ENCODE results near the gene TAOK3. TPM values are rescaled to one million over a fixed set of nuclear protein-coding genes. Genes with fewer than 3 reads are reported as not detected.
"Not testable (repeated sequence)": the region's sequence is repeated elsewhere in the genome, so short reads cannot be mapped to it uniquely, and the experiment has no call there.

Gene TAOK3
- total RNA-seq, 2 experiments from 2014 or later, result 60.2 to 63.4 TPM

GRCh38 chr12:118290130-118290529, 82.6 kb downstream of the TAOK3 start:
- Mint-ChIP-seq H3K9me3 (no peaks in the 10 kb centered on the region), H3K4me3 (no peak overlapping the region), H3K27me3 (no peaks in the 10 kb centered on the region), H3K27ac (no peak overlapping the region), H3K4me1 (peaks cover 3% of the 10 kb centered on the region), H3K36me3 (peaks cover 20% of the 10 kb centered on the region)
- ATAC-seq (ENCODE audit: low read depth) (no peak), DNase-seq (no peak)
- POLR2A ChIA-PET, result no interaction called here

GRCh38 chr12:118288174-118288573, 84.5 kb downstream of the TAOK3 start:
- DNase-seq, result no peak
- Mint-ChIP-seq H3K4me1 (peaks cover 3% of the 10 kb centered on the region), H3K27me3 (no peaks in the 10 kb centered on the region), H3K4me3 (no peak overlapping the region), H3K27ac (no peak overlapping the region), H3K9me3 (no peaks in the 10 kb centered on the region), H3K36me3 (peaks cover 23% of the 10 kb centered on the region)
- ATAC-seq (ENCODE audit: low read depth), result no peak
- POLR2A ChIA-PET, result no interaction called here

GRCh38 chr12:118287728-118288127, 85.0 kb downstream of the TAOK3 start:
- POLR2A ChIA-PET, result no interaction called here
- no peak for DNase-seq

GRCh38 chr12:118282767-118283166, 89.9 kb downstream of the TAOK3 start:
- Mint-ChIP-seq H3K4me1 (peaks cover 3% of the 10 kb centered on the region), H3K36me3 (peaks cover 48% of the 10 kb centered on the region), H3K4me3 (no peak overlapping the region), H3K27ac (no peak overlapping the region), H3K27me3 (no peaks in the 10 kb centered on the region), H3K9me3 (peaks cover 8% of the 10 kb centered on the region)
- ATAC-seq (ENCODE audit: low read depth) (no peak), DNase-seq (no peak)
- POLR2A ChIA-PET, result no interaction called here

More at GRCh38 chr12:118287728-118288127, 85.0 kb downstream of the TAOK3 start:
- H3K36me3 Mint-ChIP-seq, result peaks cover 22% of the 10 kb centered on the region
- H3K4me3 Mint-ChIP-seq, result no peak overlapping the region
- ATAC-seq (ENCODE audit: low read depth), result no peak
- H3K27ac Mint-ChIP-seq, result no peak overlapping the region
- H3K27me3 Mint-ChIP-seq, result no peaks in the 10 kb centered on the region
- no peaks in the 10 kb centered on the region for H3K9me3 Mint-ChIP-seq
- H3K4me1 Mint-ChIP-seq, result peaks cover 3% of the 10 kb centered on the region

GRCh38 chr12:118278288-118278687, 94.4 kb downstream of the TAOK3 start:
- H3K4me3 Mint-ChIP-seq; H3K27me3 Mint-ChIP-seq; DNase-seq; H3K27ac Mint-ChIP-seq; ATAC-seq (ENCODE audit: low read depth); H3K4me1 Mint-ChIP-seq; H3K9me3 Mint-ChIP-seq; POLR2A ChIA-PET: not testable (repeated sequence)
- H3K36me3 Mint-ChIP-seq, result peaks cover 31% of the 10 kb centered on the region

GRCh38 chr12:118274066-118274465, 98.6 kb downstream of the TAOK3 start:
- peaks cover 5% of the 10 kb centered on the region for H3K4me1 Mint-ChIP-seq
- peak overlapping the region; percentile 67 for H3K4me3 Mint-ChIP-seq
- no peak overlapping the region for H3K27ac Mint-ChIP-seq
- peaks cover 6% of the 10 kb centered on the region for H3K9me3 Mint-ChIP-seq
- H3K27me3 Mint-ChIP-seq, result no peaks in the 10 kb centered on the region
- H3K36me3 Mint-ChIP-seq, result peaks cover 14% of the 10 kb centered on the region
- ATAC-seq (ENCODE audit: low read depth) (peak; percentile 33), DNase-seq (no peak)
- POLR2A ChIA-PET, result no interaction called here

- Mint-ChIP-seq H3K4me3 (no peak overlapping the region), H3K27me3 (no peaks in the 10 kb centered on the region), H3K27ac (no peak overlapping the region), H3K36me3 (peaks cover 7% of the 10 kb centered on the region), H3K9me3 (peaks cover 1% of the 10 kb centered on the region), H3K4me1 (peaks cover 5% of the 10 kb centered on the region)
- POLR2A ChIA-PET, result no interaction called here
- DNase-seq, result no peak
- no peak for ATAC-seq (ENCODE audit: low read depth)
Measured at GRCh38 chr12:118271770-118272417, 100.8 kb downstream of the TAOK3 start.

GRCh38 chr12:118271183-118271582, 101.5 kb downstream of the TAOK3 start:
- DNase-seq (no peak), ATAC-seq (ENCODE audit: low read depth) (no peak)
- peaks cover 5% of the 10 kb centered on the region for H3K4me1 Mint-ChIP-seq
- no peaks in the 10 kb centered on the region for H3K27me3 Mint-ChIP-seq
- H3K4me3 Mint-ChIP-seq, result no peak overlapping the region
- H3K27ac Mint-ChIP-seq, result no peak overlapping the region
- POLR2A ChIA-PET, result no interaction called here
- H3K36me3 Mint-ChIP-seq, result peaks cover 8% of the 10 kb centered on the region
- H3K9me3 Mint-ChIP-seq, result peaks cover 1% of the 10 kb centered on the region

- ATAC-seq (ENCODE audit: low read depth) (no peak), DNase-seq (no peak)
- Mint-ChIP-seq H3K27me3 (no peaks in the 10 kb centered on the region), H3K27ac (no peak overlapping the region), H3K9me3 (peaks cover 1% of the 10 kb centered on the region), H3K36me3 (peaks cover 9% of the 10 kb centered on the region), H3K4me3 (no peak overlapping the region), H3K4me1 (peaks cover 4% of the 10 kb centered on the region)
- POLR2A ChIA-PET, result interaction anchor here (0.7 kb wide), 1 partner anchor 12 kb away, joined by 5 read pairs; no protein-coding TSS in a partner anchor
Measured at GRCh38 chr12:118269806-118270205, 102.9 kb downstream of the TAOK3 start.

- Mint-ChIP-seq H3K36me3 (peaks cover 49% of the 10 kb centered on the region), H3K27ac (no peak overlapping the region), H3K4me3 (no peak overlapping the region), H3K9me3 (no peaks in the 10 kb centered on the region), H3K4me1 (no peaks in the 10 kb centered on the region), H3K27me3 (no peaks in the 10 kb centered on the region)
- ATAC-seq (ENCODE audit: low read depth), result no peak
- DNase-seq, result no peak
- POLR2A ChIA-PET, result interaction anchor here (0.6 kb wide), 1 partner anchor 93 kb away, joined by 3 read pairs; no protein-coding TSS in a partner anchor
Measured at GRCh38 chr12:118259079-118259478, 113.6 kb downstream of the TAOK3 start.

GRCh38 chr12:118256352-118256751, 116.4 kb downstream of the TAOK3 start:
- POLR2A ChIA-PET, result no interaction called here
- Mint-ChIP-seq H3K9me3 (no peaks in the 10 kb centered on the region), H3K36me3 (peaks cover 38% of the 10 kb centered on the region), H3K4me3 (no peak overlapping the region), H3K4me1 (no peaks in the 10 kb centered on the region), H3K27ac (no peak overlapping the region), H3K27me3 (no peaks in the 10 kb centered on the region)
- no peak for ATAC-seq (ENCODE audit: low read depth)
- DNase-seq, result no peak

GRCh38 chr12:118249547-118249946, 123.2 kb downstream of the TAOK3 start:
- POLR2A ChIA-PET, result no interaction called here

GRCh38 chr12:118245886-118246285, 126.8 kb downstream of the TAOK3 start:
- DNase-seq; H3K27ac Mint-ChIP-seq; H3K4me1 Mint-ChIP-seq; H3K4me3 Mint-ChIP-seq; POLR2A ChIA-PET; H3K9me3 Mint-ChIP-seq; H3K36me3 Mint-ChIP-seq; ATAC-seq (ENCODE audit: low read depth); H3K27me3 Mint-ChIP-seq: not testable (repeated sequence)

More at GRCh38 chr12:118249547-118249946, 123.2 kb downstream of the TAOK3 start:
- ATAC-seq (ENCODE audit: low read depth) (no peak), DNase-seq (no peak)
- H3K4me1 Mint-ChIP-seq, result no peaks in the 10 kb centered on the region
- no peaks in the 10 kb centered on the region for H3K9me3 Mint-ChIP-seq
- H3K27ac Mint-ChIP-seq, result no peak overlapping the region
- peaks cover 11% of the 10 kb centered on the region for H3K36me3 Mint-ChIP-seq
- H3K27me3 Mint-ChIP-seq, result no peaks in the 10 kb centered on the region
- H3K4me3 Mint-ChIP-seq, result no peak overlapping the region

- POLR2A ChIA-PET, result no interaction called here
- H3K9me3 Mint-ChIP-seq, result no peaks in the 10 kb centered on the region
- peaks cover 14% of the 10 kb centered on the region for H3K4me1 Mint-ChIP-seq
- H3K27ac Mint-ChIP-seq, result no peak overlapping the region
- no peaks in the 10 kb centered on the region for H3K27me3 Mint-ChIP-seq
- no peak for ATAC-seq (ENCODE audit: low read depth)
- no peak overlapping the region for H3K4me3 Mint-ChIP-seq
- DNase-seq, result no peak
- H3K36me3 Mint-ChIP-seq, result peaks cover 41% of the 10 kb centered on the region
Measured at GRCh38 chr12:118238888-118239287, 133.8 kb downstream of the TAOK3 start.
